ENCODE data around the gene WRAP53. TPM values are rescaled to one million over a fixed set of nuclear protein-coding genes. Genes with fewer than 3 reads are reported as not detected.
A peak's percentile ranks its signal among the peaks of the same experiment; 100 is the strongest.

The WRAP53 gene
- polyA plus RNA-seq, 3 donors: 6.3 to 9.8 (median 9.1) TPM

GRCh38 chr17:7742729-7743128 lies 54.5 kb downstream of the WRAP53 start:
- Histone ChIP-seq H3K79me2 (ENCODE audit: insufficient read depth, low read length) (no peaks in the 10 kb centered on the region), H3K9me3 (replicated peaks in 1 of 2; ENCODE audit: control insufficient read depth in 1 of 2, insufficient read depth in 1 of 2, low read length in 2 of 2) (no peaks in the 10 kb centered on the region), H3K9ac (ENCODE audit: insufficient read depth, low read length, poor library complexity, severe bottlenecking) (no peak overlapping the region), H3K27ac (ENCODE audit: low read depth in 1 of 2, low read length in 2 of 2) (no peak overlapping the region), H3K4me2 (replicated peaks; ENCODE audit: extremely low read depth, low read length, poor library complexity, severe bottlenecking) (no peak overlapping the region), H3K36me3 (replicated peaks in 1 of 2; ENCODE audit: control insufficient read depth in 1 of 2, insufficient read depth in 2 of 2, low read length in 2 of 2) (no peaks in the 10 kb centered on the region), H2AFZ (ENCODE audit: insufficient read depth, low read depth, low read length, poor library complexity, severe bottlenecking) (no peak overlapping the region), H3K4me3 (replicated peaks in 1 of 3; ENCODE audit: low read depth in 2 of 3, low read length in 3 of 3) (no peak overlapping the region), H3K27me3 (ENCODE audit: control insufficient read depth in 2 of 2, insufficient read depth in 2 of 2, low read length in 2 of 2) (no peaks in the 10 kb centered on the region), H4K20me1 (ENCODE audit: insufficient read depth, low read length) (no peaks in the 10 kb centered on the region), H3K4me1 (ENCODE audit: control insufficient read depth in 1 of 2, insufficient read depth in 2 of 2, low read length in 2 of 2) (peaks cover 0 to 8% of the 10 kb centered on the region in 2 donors)
- no peak for DNase-seq
- no peaks in the 10 kb centered on the region for H3K36me3 Mint-ChIP-seq
- peaks cover 6 to 10% (median 8%) of the 10 kb centered on the region in 3 donors for H3K27me3 Mint-ChIP-seq (ENCODE audit: low read depth in 3 of 3)
- no peak for TF ChIP-seq CTCF (IDR thresholded peaks at IDR 0.05)
- H3K4me3 Mint-ChIP-seq: no peak overlapping the region
- peaks cover 11% of the 10 kb centered on the region for H3K4me1 Mint-ChIP-seq
- no peak overlapping the region for H3K27ac Mint-ChIP-seq
- intact Hi-C loops (cut with micrococcal nuclease): loop anchor here (5.0 to 10.0 kb wide), 4 partner anchors 80 to 312 kb away; no protein-coding TSS in a partner anchor
- H3K9me3 Mint-ChIP-seq: peaks cover 0 to 5% (median 0%) of the 10 kb centered on the region in 7 donors
- 93% methylated on average over 5 of the region's 10 CpGs for WGBS (ENCODE audit: insufficient coverage)

- H3K9me3 Mint-ChIP-seq: peaks cover 0 to 5% (median 0%) of the 10 kb centered on the region in 7 donors
- no peaks in the 10 kb centered on the region for H3K36me3 Mint-ChIP-seq
- peaks cover 2 to 10% (median 7%) of the 10 kb centered on the region in 3 donors for H3K27me3 Mint-ChIP-seq (ENCODE audit: low read depth in 3 of 3)
- H3K4me3 ChIP-seq (replicated peaks in 1 of 3; ENCODE audit: low read depth in 2 of 3, low read length in 3 of 3): no peak overlapping the region
- H3K36me3 ChIP-seq (replicated peaks in 1 of 2; ENCODE audit: control insufficient read depth in 1 of 2, insufficient read depth in 2 of 2, low read length in 2 of 2): no peaks in the 10 kb centered on the region
- no peaks in the 10 kb centered on the region for H3K79me2 ChIP-seq (ENCODE audit: insufficient read depth, low read length)
- no peak overlapping the region for H3K27ac Mint-ChIP-seq
- intact Hi-C loops (cut with micrococcal nuclease): loop anchor here (5.0 to 10.0 kb wide), 4 partner anchors 78 to 310 kb away; no protein-coding TSS in a partner anchor
- H3K4me3 Mint-ChIP-seq: no peak overlapping the region
- no peak overlapping the region for H3K27ac ChIP-seq (ENCODE audit: low read depth in 1 of 2, low read length in 2 of 2)
- H2AFZ ChIP-seq (ENCODE audit: insufficient read depth, low read depth, low read length, poor library complexity, severe bottlenecking): peak overlapping the region; percentile 31
- H3K4me2 ChIP-seq (replicated peaks; ENCODE audit: extremely low read depth, low read length, poor library complexity, severe bottlenecking): no peak overlapping the region
- WGBS (ENCODE audit: insufficient coverage): 49% methylated on average over 8 of the region's 8 CpGs
- H3K4me1 ChIP-seq (ENCODE audit: control insufficient read depth in 1 of 2, insufficient read depth in 2 of 2, low read length in 2 of 2): peaks cover 0 to 8% of the 10 kb centered on the region in 2 donors
- H4K20me1 ChIP-seq (ENCODE audit: insufficient read depth, low read length): no peaks in the 10 kb centered on the region
- no peak overlapping the region for H3K9ac ChIP-seq (ENCODE audit: insufficient read depth, low read length, poor library complexity, severe bottlenecking)
- H3K9me3 ChIP-seq (replicated peaks in 1 of 2; ENCODE audit: control insufficient read depth in 1 of 2, insufficient read depth in 1 of 2, low read length in 2 of 2): no peaks in the 10 kb centered on the region
- DNase-seq: no peak
- H3K27me3 ChIP-seq (ENCODE audit: control insufficient read depth in 2 of 2, insufficient read depth in 2 of 2, low read length in 2 of 2): no peaks in the 10 kb centered on the region
- TF ChIP-seq CTCF (IDR thresholded peaks at IDR 0.05): no peak
- peaks cover 11% of the 10 kb centered on the region for H3K4me1 Mint-ChIP-seq
Measured at GRCh38 chr17:7744416-7744815, 56.1 kb downstream of the WRAP53 start.

All from CD14-positive monocyte (primary cell).